Common myeloid progenitor, CD34-positive (primary cell): ENCODE results near the gene NUTM2D.
A peak's percentile ranks its signal among the peaks of the same experiment; 100 is the strongest.
"Not testable (repeated sequence)": the region's sequence is repeated elsewhere in the genome, so short reads cannot be mapped to it uniquely, and the experiment has no call there.

ENCODE experiments used
- CTCF ChIA-PET: fragments of 350-600 bp; sonication (Branson Sonifier 250); formaldehyde crosslinking; loops from one replicate; lab custom pipeline; 2021; ENCODE audit warnings: antibody characterized with exemption; lab: Charles Lee
- POLR2A ChIA-PET: fragments of 350-600 bp; sonication (Branson Sonifier 250); formaldehyde crosslinking; loops from one replicate; lab custom pipeline; 2021; ENCODE audit warnings: antibody characterized with exemption; lab: Charles Lee
- DNase-seq, 3 donors: peaks; one replicate each; pipeline versions ENCODE4 v3.0.0 to v3.0.0-alpha.2; 2013
- H3K27ac ChIP-seq, 2 experiments: 1 replicate in 1 of 2; 2 replicates in 1 of 2; pipeline ENCODE4 v1.7.0; 2013; ENCODE audit warnings: inconsistent platforms in 2 of 2, low read length in 2 of 2, mild to moderate bottlenecking in 2 of 2, low read depth in 1 of 2, moderate library complexity in 1 of 2; ENCODE audit not compliant: severe bottlenecking in 2 of 2, insufficient read depth in 1 of 2, poor library complexity in 1 of 2
- H3K27me3 ChIP-seq, 5 experiments: replicated peaks in 2 of 5; 1 replicate in 3 of 5; 2 replicates in 2 of 5; pipeline versions ENCODE4 v1.6.1 to v1.7.0; 2013; ENCODE audit warnings: low read length in 4 of 5, mild to moderate bottlenecking in 2 of 5, moderate library complexity in 2 of 5, inconsistent platforms in 1 of 5; ENCODE audit not compliant: insufficient read depth in 5 of 5, control insufficient read depth in 4 of 5
- H3K36me3 ChIP-seq, 4 experiments: 1 replicate in 2 of 4; 2 replicates in 2 of 4; pipeline versions ENCODE4 v1.6.1 to v1.7.0; 2013; ENCODE audit warnings: low read length in 3 of 4, control low read depth in 1 of 4, mild to moderate bottlenecking in 1 of 4; ENCODE audit not compliant: control insufficient read depth in 4 of 4, insufficient read depth in 4 of 4
- H3K4me1 ChIP-seq, 4 experiments: 1 replicate in 3 of 4; 2 replicates in 1 of 4; pipeline versions ENCODE4 v1.6.1 to v1.7.1; 2013; ENCODE audit warnings: low read length in 3 of 4, mild to moderate bottlenecking in 3 of 4, control low read depth in 1 of 4, inconsistent platforms in 1 of 4, moderate library complexity in 1 of 4; ENCODE audit not compliant: control insufficient read depth in 4 of 4, insufficient read depth in 4 of 4; ENCODE audit errors: control extremely low read depth in 1 of 4
- H3K4me3 ChIP-seq, 7 experiments: 1 replicate in 4 of 7; 2 replicates in 3 of 7; pipeline versions ENCODE4 v1.5.1 to v1.7.0; 2013; ENCODE audit warnings: mild to moderate bottlenecking in 7 of 7, low read length in 6 of 7, moderate library complexity in 6 of 7, inconsistent platforms in 2 of 7, low read depth in 2 of 7, control low read depth in 1 of 7; ENCODE audit not compliant: insufficient read depth in 4 of 7, control insufficient read depth in 1 of 7; ENCODE audit errors: extremely low read depth in 1 of 7
- H3K9me3 ChIP-seq, 5 experiments: 1 replicate in 4 of 5; 2 replicates in 1 of 5; pipeline versions ENCODE4 v1.6.1 to v1.7.1; 2013; ENCODE audit warnings: low read length in 4 of 5, mild to moderate bottlenecking in 2 of 5, inconsistent platforms in 1 of 5, low read depth in 1 of 5, moderate library complexity in 1 of 5; ENCODE audit not compliant: control insufficient read depth in 4 of 5, insufficient read depth in 2 of 5; ENCODE audit errors: control extremely low read depth in 1 of 5
- WGBS: methylation state at CpG from one replicate; pipeline ENCODE4 v1.1.5; 2013; ENCODE audit not compliant: insufficient coverage; 5-methylcytosine and 5-hydroxymethylcytosine counted together

The NUTM2D gene

GRCh38 chr10:87398436-87398835 is 40.9 kb downstream of the NUTM2D start:
- H3K4me3 ChIP-seq, H3K36me3 ChIP-seq, DNase-seq, H3K9me3 ChIP-seq, H3K27me3 ChIP-seq, CTCF ChIA-PET, POLR2A ChIA-PET, H3K4me1 ChIP-seq, H3K27ac ChIP-seq: not testable (repeated sequence)
- no CpG with 5 or more reads among the region's 2 CpGs for WGBS

- H3K4me1 ChIP-seq, H3K36me3 ChIP-seq, H3K9me3 ChIP-seq, H3K27me3 ChIP-seq, CTCF ChIA-PET, POLR2A ChIA-PET, H3K27ac ChIP-seq: not testable (repeated sequence)
- peak overlapping the region in 2 of 7 experiments; percentile 16 to 23 for H3K4me3 ChIP-seq
- peak; percentile 2 to 26 (median 20) for DNase-seq
- 56% methylated on average over 15 of the region's 36 CpGs for WGBS
These were observed 50.2 kb downstream of the NUTM2D start for GRCh38 chr10:87407516-87408467.

GRCh38 chr10:87413921-87414320 is 56.4 kb downstream of the NUTM2D start:
- H3K27ac ChIP-seq, CTCF ChIA-PET: not testable (repeated sequence)

More at GRCh38 chr10:87413921-87414320, 56.4 kb downstream of the NUTM2D start:
- H3K9me3 ChIP-seq, DNase-seq, H3K4me1 ChIP-seq, H3K36me3 ChIP-seq, H3K27me3 ChIP-seq, H3K4me3 ChIP-seq: not testable (repeated sequence)
- POLR2A ChIA-PET = interaction anchor here (0.6 kb wide), 1 partner anchor 571 kb away, joined by 3 read pairs; no protein-coding TSS in a partner anchor
- no CpG with 5 or more reads among the region's 1 CpG for WGBS
